ENCODE results near the gene TTLL10.
"Not testable (repeated sequence)": the region's sequence is repeated elsewhere in the genome, so short reads cannot be mapped to it uniquely, and the experiment has no call there.

Gene TTLL10

GRCh38 chr1:1141911-1142250, 31.8 kb upstream of the TTLL10 start:
- Histone ChIP-seq H3K4me3 (ENCODE audit: severe bottlenecking) (no peak overlapping the region), H3K9me3 (ENCODE audit: severe bottlenecking) (no peaks in the 10 kb centered on the region), H3K27ac (ENCODE audit: poor library complexity, severe bottlenecking) (no peak overlapping the region), H3K36me3 (ENCODE audit: low read depth) (no peaks in the 10 kb centered on the region), H3K27me3 (ENCODE audit: insufficient read depth, poor library complexity, severe bottlenecking) (peaks cover 5% of the 10 kb centered on the region), H3K4me1 (ENCODE audit: insufficient read depth, poor library complexity, severe bottlenecking) (peaks cover 4% of the 10 kb centered on the region)
- ATAC-seq (ENCODE audit: low read depth), result no peak
- no peak for DNase-seq (ENCODE audit: low spot score)
- TF ChIP-seq, protein P1, sequence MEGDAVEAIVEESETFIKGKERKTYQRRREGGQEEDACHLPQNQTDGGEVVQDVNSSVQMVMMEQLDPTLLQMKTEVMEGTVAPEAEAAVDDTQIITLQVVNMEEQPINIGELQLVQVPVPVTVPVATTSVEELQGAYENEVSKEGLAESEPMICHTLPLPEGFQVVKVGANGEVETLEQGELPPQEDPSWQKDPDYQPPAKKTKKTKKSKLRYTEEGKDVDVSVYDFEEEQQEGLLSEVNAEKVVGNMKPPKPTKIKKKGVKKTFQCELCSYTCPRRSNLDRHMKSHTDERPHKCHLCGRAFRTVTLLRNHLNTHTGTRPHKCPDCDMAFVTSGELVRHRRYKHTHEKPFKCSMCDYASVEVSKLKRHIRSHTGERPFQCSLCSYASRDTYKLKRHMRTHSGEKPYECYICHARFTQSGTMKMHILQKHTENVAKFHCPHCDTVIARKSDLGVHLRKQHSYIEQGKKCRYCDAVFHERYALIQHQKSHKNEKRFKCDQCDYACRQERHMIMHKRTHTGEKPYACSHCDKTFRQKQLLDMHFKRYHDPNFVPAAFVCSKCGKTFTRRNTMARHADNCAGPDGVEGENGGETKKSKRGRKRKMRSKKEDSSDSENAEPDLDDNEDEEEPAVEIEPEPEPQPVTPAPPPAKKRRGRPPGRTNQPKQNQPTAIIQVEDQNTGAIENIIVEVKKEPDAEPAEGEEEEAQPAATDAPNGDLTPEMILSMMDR (IDR thresholded peaks at IDR 0.05; ENCODE audit: poor library complexity, severe bottlenecking), result no peak

- not testable (repeated sequence) for H3K4me3 ChIP-seq (ENCODE audit: severe bottlenecking); H3K27me3 ChIP-seq (ENCODE audit: insufficient read depth, poor library complexity, severe bottlenecking); H3K9me3 ChIP-seq (ENCODE audit: severe bottlenecking); H3K36me3 ChIP-seq (ENCODE audit: low read depth); H3K4me1 ChIP-seq (ENCODE audit: insufficient read depth, poor library complexity, severe bottlenecking); ATAC-seq (ENCODE audit: low read depth); DNase-seq (ENCODE audit: low spot score); H3K27ac ChIP-seq (ENCODE audit: poor library complexity, severe bottlenecking)
Observed at GRCh38 chr1:1142352-1142751, 31.3 kb upstream of the TTLL10 start.

- H3K36me3 ChIP-seq (ENCODE audit: low read depth), result no peaks in the 10 kb centered on the region
- peaks cover 4% of the 10 kb centered on the region for H3K4me1 ChIP-seq (ENCODE audit: insufficient read depth, poor library complexity, severe bottlenecking)
- DNase-seq (ENCODE audit: low spot score) (no peak), ATAC-seq (ENCODE audit: low read depth) (no peak)
- no peaks in the 10 kb centered on the region for H3K27me3 ChIP-seq (ENCODE audit: insufficient read depth, poor library complexity, severe bottlenecking)
- H3K4me3 ChIP-seq (ENCODE audit: severe bottlenecking), result no peak overlapping the region
- TF ChIP-seq, protein P1 (IDR thresholded peaks at IDR 0.05; ENCODE audit: poor library complexity, severe bottlenecking), result no peak
- no peak overlapping the region for H3K27ac ChIP-seq (ENCODE audit: poor library complexity, severe bottlenecking)
- H3K9me3 ChIP-seq (ENCODE audit: severe bottlenecking), result no peaks in the 10 kb centered on the region
Observed at GRCh38 chr1:1142844-1143243, 30.8 kb upstream of the TTLL10 start.

- ATAC-seq (ENCODE audit: low read depth) (no peak), DNase-seq (ENCODE audit: low spot score) (no peak)
- Histone ChIP-seq H3K4me3 (ENCODE audit: severe bottlenecking) (no peak overlapping the region), H3K36me3 (ENCODE audit: low read depth) (no peaks in the 10 kb centered on the region), H3K27me3 (ENCODE audit: insufficient read depth, poor library complexity, severe bottlenecking) (no peaks in the 10 kb centered on the region), H3K27ac (ENCODE audit: poor library complexity, severe bottlenecking) (no peak overlapping the region), H3K9me3 (ENCODE audit: severe bottlenecking) (no peaks in the 10 kb centered on the region), H3K4me1 (ENCODE audit: insufficient read depth, poor library complexity, severe bottlenecking) (peaks cover 4% of the 10 kb centered on the region)
- TF ChIP-seq, protein P1 (IDR thresholded peaks at IDR 0.05; ENCODE audit: poor library complexity, severe bottlenecking), result no peak
Observed at GRCh38 chr1:1143636-1144035, 30.0 kb upstream of the TTLL10 start.

GRCh38 chr1:1144122-1144842, 29.4 kb upstream of the TTLL10 start:
- TF ChIP-seq, protein P1 (IDR thresholded peaks at IDR 0.05; ENCODE audit: poor library complexity, severe bottlenecking), result no peak
- H3K27ac ChIP-seq (ENCODE audit: poor library complexity, severe bottlenecking), result no peak overlapping the region
- peaks cover 4% of the 10 kb centered on the region for H3K4me1 ChIP-seq (ENCODE audit: insufficient read depth, poor library complexity, severe bottlenecking)
- no peak overlapping the region for H3K4me3 ChIP-seq (ENCODE audit: severe bottlenecking)
- H3K27me3 ChIP-seq (ENCODE audit: insufficient read depth, poor library complexity, severe bottlenecking), result no peaks in the 10 kb centered on the region
- DNase-seq (ENCODE audit: low spot score) (no peak), ATAC-seq (ENCODE audit: low read depth) (peak; percentile 58)
- H3K9me3 ChIP-seq (ENCODE audit: severe bottlenecking), result no peaks in the 10 kb centered on the region
- H3K36me3 ChIP-seq (ENCODE audit: low read depth), result no peaks in the 10 kb centered on the region

Measured in RWPE2 (cell line).